RCC 7860 (cell line): ENCODE data around the gene FKBP1A.

ENCODE experiments used
- DNase-seq: peaks from one replicate; pipeline ENCODE4 v3.0.0-alpha.2; 2015; ENCODE audit warnings: low spot score
- FAIRE-seq: peaks from 2 replicates; lab custom pipeline; 2012; peaks lifted over from hg19 to GRCh38; lab: Jason Lieb, UNC

FKBP1A gene

DNA sequence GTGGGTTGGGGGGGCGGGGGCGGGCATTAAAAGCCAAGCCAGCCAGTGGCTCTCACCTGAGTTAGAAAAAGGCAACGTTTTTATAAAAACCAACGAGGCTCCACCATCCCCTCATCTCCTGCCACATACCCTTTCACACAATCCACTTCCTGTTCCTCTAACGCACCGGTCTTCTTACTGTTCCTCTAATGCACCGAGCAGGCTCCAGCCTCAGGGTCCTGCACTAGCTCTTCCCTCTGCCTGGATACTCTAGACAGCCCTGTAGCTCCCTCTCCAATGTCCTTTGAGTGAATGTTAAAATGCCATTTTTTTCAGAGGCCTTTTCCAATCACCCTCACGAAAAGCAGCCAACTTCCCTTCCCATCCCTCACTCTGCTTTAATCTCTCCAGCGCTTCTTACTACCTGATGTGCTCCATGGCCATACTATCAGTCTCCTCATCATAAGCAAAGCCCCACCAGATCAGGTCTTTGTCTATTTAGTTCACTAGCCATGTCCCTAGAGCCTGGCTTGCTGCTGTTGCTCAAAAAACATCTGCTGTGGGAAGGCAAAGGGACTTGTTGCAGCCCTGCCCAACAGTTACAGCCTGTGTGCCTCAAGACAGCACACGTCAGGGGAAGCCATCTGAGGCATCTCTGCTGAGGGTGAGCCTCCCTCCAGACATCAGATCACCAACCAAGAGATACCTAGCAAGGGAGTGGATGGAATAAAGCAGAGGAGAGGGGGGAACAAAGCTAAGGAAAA, 3.9 kb downstream of the FKBP1A start:
- FAIRE-seq (no peak), DNase-seq (no peak)

DNA sequence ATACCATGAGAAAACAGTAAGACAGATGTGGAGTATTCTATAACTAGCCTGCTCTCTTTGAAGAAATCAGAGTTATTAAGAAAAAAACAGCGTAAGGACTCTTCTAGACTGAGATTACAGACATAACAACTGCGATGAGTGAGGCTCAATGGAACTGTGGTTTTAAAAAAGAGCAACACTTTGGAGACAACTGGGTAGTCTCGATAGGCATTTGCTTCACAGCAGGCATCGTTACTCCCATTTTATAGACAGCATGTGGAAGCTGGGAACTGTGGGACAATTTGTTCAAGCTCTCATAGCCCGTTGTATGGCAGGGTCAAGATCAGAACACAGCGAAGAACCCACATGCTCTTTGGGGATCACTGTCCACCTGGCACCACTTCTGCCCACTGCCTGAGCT, 4.6 kb downstream of the FKBP1A start:
- DNase-seq, result no peak
- FAIRE-seq, result no peak

DNA sequence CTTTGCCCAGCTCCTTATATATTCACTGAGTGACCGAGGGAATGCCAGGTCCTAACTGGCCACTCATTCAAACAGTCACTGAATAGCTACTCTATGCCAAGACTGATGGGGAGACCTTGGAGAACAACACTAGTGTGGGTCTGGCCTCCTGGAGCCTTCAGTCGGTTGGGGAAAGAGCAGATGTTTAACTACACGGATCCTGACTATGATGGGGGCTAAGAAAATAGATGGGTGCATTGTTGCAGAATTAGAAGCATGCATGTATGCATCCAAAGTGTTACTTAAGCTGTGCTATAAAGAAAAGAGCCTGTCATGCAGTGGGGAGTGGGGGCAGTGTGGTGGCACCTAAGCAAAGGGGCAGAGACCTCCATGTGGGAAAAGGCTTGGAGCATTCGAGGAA, 6.5 kb downstream of the FKBP1A start:
- FAIRE-seq, result no peak

DNA sequence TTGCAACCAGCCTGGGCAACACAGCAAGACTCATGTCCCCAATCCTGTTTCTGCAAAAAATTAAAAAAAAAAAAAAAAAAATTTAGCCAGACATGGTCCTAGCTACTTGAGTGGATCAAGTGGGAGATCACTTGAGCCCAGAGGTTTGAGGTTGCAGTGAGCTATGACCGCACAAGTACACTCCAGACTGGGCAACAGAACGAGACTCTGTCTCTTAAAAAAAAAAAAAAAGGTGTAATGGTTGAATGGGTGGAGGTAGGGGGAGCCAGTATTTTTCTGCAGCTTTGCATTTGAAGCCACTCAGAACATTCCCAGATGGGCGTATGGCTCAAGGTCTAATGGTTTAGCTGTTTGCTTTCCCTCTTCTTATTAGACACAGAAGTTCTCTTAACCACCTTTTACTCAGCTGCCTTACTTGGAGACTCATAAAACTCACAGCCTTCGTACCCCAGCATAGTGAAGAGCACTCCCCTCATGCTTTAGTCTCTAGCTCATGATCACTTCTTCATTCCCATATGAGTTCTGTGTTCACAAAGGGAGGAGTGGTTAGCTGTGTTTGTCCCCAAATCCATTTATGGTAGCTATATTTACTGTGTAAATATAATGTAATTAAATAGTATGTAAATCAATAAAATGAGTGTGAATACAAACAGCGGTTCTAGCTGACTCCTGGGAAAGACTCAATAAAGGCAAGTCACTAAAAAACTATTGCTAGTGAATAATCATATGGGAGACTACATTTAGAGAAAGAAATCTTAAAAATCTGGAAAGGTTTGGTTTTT, 9.0 kb downstream of the FKBP1A start:
- FAIRE-seq (no peak), DNase-seq (no peak)

More for the DNA sequence above, 6.5 kb downstream of the FKBP1A start:
- no peak for DNase-seq

DNA sequence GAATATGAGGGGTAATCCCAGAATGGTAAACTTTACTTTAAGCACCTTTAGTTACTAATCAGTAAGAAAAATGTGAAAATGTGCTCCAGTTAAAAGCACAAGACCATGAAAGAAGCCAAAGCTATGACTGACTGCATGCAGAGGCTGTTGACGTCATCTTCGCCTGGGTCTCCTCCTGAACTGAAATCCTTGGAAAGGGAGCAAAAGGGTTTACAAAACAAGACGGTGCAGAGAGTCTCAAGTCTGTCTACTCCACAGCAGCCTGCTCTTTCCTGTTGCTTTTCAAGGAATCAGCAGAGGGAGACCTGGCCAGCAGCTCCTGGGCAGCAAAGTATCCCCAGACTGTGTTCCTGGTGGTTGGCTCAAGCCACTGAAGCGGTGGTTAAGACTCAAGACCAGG, 10.2 kb downstream of the FKBP1A start:
- DNase-seq (no peak), FAIRE-seq (no peak)

DNA sequence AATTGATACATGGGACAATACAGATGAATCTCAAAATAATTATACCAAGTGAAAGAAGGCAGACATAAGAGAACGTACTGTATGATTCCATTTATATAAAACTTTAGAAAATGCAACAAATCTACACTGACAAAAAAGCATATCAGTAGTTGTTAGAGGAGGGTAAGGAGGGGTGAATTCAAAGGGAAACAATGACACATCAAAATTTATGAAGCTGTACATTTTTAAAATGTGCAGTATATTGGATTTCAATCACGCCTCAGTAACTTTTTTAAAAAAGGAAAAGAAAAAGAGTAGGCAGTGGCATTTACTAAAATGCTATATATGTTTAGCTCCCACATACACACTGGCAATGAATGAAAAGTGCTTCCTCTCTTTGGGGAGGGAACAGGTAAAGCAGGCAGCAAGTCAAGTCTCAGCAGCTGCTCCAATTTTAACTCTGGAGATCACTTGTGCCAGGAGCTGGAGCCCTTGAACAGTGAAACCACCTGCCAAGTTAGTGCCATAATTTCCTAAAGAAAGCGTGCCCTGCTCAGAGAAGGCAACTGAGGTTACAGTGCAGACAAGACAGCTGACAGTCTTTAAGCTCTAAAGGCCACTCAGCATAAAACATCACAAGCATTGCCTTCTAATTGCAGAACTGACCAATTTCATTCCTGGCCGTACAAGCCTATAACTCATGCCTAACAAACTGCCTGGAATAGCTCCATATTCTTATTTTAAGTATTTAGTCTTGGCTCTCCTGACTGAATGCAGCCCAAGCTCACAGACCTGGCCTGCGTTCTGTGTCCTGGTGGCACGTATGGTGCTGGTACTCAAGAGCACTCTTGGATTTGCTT, 10.9 kb downstream of the FKBP1A start:
- DNase-seq (no peak), FAIRE-seq (no peak)

DNA sequence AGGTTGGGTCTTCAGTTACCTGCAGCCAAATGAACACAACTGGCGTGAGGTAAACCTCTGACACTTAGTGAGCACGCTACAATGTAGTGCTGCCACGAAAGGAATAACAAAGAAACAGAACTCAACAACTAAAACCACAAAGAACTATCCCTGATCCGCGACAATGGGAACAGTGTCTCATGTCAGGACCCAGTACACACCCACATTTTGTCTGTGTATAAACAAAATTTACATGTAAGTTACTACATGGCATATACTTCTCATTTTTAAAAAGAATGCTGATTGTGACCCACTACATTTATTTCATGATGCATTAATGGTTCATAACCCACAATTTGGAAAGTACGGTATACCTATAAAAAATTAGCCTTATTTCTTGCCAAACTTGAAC, 14.1 kb downstream of the FKBP1A start:
- DNase-seq, result no peak
- no peak for FAIRE-seq

DNA sequence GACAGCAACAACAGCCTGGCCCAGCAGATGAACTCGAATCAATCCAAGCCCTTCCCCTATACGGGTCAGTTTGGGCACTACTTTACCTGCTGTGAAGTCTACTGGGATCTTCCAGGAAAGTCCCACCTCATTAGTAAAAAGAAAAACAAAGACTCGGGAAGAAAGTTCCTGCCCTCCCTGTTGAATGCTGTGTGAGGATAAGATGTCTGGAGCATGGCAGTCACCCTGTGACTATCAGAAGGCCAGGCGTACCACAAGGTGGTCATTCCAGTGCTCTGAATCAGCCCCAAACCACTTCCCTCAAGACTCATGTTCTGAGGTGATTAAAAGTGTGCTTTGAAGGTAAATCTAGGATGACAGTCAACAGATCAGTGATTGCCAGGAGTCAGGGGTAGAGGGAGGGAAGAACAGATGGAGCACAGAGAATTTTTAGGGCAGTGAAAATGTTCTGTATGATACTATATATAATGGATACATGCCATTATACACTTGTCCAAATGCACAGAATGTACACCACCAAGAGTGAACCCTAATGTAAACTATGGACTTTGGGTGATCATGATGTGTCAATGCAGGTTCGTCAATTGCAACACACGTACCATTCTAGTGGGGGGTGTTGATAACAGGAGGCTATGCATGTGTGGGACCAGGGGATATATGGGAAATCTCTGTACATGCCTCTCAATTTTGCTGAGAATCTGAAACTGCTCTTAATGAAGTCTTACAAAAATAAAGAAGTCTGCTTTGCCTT, 14.7 kb downstream of the FKBP1A start:
- DNase-seq (peak; percentile 83), FAIRE-seq (peak; percentile 89)

DNA sequence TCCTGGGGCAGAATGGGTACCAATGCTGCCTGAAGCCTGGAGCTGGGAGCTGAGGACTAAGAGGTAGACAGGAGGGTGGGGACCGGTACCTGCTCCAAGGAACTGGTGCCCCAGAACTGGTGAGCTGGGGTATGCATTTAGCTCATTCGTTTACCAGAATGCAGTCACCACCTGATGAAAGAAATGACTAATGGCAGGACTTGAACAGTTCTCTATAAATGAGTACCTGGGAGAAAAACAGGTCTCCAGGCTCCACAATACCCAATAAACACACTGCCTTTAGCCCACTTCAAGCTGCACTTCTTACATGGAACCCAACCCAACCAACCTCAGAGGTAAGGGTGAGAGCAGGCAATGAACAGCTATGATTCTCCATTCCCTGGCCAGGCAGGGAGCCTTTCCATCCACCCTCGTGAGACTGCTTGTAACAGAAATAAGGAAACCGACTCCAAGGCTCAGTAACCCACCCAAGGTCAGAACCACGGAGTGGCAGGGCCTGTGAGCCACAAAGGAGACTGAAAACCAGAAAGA, 15.4 kb downstream of the FKBP1A start:
- FAIRE-seq (no peak), DNase-seq (no peak)

DNA sequence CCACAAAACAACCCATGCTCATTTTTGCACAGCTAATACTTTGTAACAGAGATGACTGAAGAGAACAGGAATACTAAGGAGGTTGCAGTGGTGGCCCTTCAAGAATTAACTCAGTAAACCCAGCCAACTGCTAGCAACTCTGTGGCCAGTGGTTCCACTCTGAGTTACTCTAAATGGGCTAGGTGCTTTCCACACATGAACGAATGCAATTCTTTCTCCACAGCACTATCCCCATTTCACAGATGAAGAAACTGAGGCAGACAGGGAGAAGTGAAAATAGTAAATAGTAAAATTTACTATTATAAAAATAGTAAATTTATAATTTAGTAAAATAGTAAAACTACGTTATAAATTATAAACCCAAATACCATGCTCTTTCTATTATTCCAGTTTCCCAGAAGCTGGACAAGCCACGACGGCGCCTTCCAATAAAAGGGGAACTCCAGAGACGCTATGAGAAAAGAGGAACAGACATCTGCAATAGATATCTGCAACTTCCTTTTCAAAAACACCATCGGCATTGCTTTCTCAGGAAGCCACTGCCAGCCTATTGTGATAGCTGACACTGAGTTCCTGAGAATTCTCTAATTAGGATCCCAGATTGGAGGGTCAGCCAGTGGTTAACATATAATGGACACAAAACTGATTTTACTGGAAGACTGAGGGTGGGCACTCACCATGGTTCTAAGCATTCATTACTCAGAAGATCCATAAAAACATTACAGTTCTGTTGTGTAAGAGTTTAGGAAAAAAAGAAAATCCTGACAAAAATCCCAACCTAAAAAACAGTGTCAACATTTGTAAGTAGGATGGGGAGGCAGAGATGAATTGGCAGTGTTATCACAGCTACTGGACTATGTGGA, 16.2 kb downstream of the FKBP1A start:
- DNase-seq, result no peak
- FAIRE-seq, result no peak

DNA sequence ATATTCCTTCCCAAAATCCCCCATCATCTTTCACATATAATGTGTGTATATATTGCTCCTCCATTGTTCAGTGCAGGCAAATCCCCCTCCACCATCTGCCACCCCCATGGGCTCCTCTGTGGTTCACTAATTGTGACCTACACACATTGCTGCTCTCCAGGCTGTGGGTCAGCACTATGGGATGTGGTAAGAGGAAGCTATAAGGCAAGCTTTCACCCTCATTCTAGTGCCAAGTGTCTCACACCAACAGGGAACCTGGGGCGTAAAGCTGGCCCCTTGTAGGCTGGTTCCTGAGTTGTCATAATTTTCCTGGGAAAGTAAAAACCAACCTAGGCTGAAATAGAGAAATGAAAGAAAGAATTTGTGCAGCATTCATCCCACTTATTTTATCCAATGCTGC, 16.8 kb downstream of the FKBP1A start:
- DNase-seq (no peak), FAIRE-seq (no peak)

DNA sequence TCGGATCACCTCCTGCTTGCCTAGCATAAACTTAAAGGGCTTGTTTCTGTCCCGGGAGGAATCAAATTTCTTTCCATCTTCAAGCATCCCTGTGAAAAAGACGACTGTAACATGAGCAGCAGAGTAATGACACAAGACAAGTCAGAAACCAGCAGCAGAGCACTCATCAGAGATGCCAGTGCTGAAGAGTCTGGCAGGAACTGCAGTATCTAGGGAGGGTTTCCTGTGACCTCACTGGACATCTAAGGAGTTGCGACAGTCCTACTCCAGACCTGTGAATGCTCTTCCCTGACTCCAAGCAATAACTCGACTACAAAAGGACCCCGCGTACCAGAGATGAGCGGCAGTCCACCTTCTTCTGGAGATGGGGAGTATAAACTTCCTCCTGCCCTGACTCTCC, 17.3 kb downstream of the FKBP1A start:
- FAIRE-seq, result no peak
- DNase-seq, result no peak

DNA sequence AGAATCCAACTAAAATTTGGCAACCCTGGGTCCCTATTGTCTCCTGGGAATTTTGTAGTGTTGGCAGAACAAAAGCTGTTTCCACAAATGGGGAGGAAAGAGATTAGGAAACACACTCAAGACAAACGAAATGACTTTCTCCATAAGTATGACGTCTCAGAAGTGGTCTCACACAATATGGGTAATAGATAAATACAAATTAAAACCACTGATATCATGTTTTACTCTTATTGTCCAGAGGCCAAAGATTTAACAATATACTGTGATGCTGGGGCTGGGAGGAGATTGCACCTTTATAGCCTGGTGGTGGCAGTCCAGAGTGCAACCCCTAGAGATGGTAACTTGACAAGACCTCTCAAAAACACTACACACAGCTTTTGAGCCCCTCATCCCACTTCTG, 18.6 kb downstream of the FKBP1A start:
- no peak for DNase-seq

DNA sequence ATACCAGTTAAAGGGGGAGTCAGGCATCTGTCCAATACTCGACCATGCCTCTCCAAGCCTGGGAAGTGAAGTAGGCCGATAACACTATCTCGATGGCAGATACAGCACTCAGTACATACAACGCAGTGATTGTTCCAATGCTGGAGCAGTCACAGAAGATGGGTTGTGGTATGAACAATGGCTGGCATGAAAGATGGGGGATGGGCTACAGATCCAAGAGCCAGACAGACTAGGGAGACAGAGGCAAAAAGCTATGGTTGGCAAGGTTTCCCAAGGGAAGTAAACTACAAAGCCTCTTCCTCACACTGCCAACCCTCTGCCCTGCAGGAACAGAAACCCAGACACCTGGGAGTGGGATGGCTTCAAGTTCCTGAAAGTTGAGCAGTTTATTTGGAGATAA, 19.2 kb downstream of the FKBP1A start:
- no peak for FAIRE-seq
- no peak for DNase-seq

More for the DNA sequence above, 18.6 kb downstream of the FKBP1A start:
- no peak for FAIRE-seq

DNA sequence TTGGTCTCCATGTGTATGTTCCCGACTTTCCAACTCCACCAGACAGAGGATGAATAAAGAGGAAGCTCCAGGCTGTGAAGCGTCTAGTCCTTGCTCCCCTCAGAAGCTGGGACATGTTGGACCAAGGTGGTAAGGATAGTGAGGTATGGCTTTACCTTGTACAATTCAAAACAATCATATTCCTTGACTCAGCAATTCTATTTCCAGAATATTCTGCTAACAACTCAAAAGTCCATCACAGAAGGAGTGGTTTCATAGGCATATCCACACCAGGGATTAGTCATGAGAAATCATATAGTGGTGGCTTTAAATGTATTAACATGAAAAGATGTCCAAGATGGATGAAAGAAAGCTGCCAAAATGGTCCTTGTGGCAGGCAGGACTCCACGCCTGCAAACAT, 19.8 kb downstream of the FKBP1A start:
- DNase-seq (no peak), FAIRE-seq (no peak)

DNA sequence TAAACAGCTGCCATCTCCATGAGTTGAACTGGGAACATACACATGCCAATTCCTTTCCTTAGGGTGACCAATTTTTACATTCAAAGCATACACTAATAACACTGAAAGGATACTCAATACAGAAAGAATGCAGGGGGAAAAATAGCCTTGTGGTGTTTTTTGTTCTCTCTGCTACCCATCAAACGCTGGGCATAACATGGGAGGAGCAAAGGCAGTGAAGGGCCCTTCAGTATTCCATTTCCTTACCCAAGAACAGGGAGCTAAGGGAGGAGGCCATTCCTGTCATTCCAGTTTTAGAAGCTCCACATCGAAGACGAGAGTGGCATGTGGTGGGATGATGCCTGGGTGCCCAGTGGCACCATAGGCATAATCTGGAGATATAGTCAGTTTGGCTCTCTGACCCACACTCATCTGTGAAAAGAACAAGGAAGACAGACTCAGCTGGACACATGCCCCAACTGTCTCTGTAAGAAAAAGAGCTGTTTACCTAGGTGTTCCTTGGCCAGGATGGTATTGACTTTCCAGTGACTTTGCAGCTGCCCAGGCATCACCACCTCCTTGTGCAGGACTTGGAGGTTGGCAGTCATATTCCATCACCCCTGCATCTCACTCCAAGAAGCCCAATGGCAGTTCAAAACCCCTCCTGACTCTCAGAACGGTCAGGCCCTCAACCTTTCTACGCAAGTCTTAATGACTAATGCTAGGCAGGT, 20.9 kb downstream of the FKBP1A start:
- no peak for DNase-seq

DNA sequence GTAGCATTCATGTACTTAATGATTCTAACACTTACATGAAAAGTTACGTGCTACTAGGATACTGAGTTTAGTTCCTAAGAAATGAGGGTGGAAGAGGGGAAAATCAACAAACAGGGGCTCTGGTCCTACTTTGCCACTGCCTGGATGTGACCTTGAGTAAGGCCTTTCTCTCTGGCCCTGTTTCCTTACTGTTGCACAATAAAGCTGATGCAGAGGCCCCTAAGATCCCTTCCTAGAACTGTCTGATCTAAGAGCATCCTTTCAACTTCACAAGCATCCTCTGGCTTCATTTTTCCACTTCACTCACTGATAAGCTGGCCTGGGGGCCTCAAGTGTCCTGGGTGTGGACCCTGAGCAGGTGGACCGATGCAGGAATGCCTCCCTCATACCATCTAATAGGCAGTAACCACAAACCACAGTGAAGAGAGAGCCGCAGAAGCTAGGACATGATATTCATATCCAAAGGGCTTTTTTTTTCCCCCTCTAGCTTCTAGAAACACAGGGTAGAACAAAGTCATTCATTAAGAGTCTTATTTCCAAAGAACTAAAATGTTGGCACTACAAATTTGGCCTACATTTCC, 21.6 kb downstream of the FKBP1A start:
- DNase-seq (no peak), FAIRE-seq (no peak)

More for the DNA sequence above, 20.9 kb downstream of the FKBP1A start:
- FAIRE-seq, result no peak

DNA sequence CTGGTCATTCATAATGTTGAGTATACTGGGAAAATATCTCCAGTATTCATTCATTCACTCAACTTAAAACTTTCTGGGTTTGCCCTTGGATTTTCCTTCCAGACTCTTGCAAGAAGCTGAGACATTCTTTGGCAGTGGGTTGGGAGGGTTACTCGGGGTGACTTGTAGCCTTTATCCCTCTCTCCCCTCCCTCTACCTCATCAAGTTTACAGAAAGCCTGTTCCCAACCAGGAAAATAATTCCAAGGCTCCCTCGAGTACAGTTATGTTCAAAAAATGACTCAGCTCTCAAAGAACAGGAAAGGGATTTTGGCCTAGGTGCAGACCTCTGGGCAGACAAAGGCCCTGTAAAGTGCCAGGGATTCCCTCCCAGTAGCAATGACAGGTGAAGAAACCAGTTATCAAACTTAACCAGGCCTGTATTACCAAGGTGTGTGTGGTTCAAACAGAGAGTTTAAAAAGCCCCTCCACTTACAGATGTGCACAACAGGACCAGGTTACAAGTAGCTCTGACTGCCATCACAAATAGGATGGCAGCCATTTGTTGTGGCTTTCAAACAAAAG, 22.2 kb downstream of the FKBP1A start:
- DNase-seq (no peak), FAIRE-seq (no peak)
